ENCODE measurements around the gene MPC2. TPM values are rescaled to one million over a fixed set of nuclear protein-coding genes. Genes with fewer than 3 reads are reported as not detected.

Gene MPC2
- total RNA-seq, 2 donors from 2014 or later, result 17.6 to 33.8 TPM

DNA sequence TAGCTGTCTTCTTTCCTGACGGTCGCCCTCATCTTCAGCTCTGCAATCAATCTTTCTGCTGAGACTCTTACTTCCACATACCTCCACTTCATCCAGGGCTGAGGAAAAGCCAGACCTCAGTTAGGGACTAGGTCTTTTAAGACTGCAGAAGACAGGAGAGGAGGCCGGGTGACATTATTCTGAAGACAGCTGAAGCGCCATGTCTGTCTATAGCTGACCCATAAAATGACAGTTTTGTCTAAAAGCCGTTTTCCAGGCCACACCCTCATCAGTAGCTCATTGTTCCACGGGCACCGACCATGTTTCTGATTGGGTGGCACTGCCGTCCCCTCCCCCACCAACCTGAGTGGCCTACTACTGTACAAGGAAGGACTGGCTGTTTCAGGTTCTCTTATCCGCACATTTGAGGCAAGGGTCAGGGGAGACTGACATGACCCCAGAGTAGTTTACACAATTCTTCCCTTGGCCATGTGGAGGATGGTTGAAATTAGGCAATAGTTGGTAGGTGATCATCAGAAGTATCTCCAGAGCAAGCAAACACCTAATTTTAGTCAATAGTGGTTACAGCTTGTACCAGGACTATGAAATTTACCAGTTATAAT lies 22.9 kb downstream of the MPC2 start, which contains the start of gene ADCY10:
ADCY10 (minus strand) TSS at position 240 of the 602 bp plus-strand sequence. CDS start 8,994 bp downstream, outside the sequence.
- TF ChIP-seq, protein P1, sequence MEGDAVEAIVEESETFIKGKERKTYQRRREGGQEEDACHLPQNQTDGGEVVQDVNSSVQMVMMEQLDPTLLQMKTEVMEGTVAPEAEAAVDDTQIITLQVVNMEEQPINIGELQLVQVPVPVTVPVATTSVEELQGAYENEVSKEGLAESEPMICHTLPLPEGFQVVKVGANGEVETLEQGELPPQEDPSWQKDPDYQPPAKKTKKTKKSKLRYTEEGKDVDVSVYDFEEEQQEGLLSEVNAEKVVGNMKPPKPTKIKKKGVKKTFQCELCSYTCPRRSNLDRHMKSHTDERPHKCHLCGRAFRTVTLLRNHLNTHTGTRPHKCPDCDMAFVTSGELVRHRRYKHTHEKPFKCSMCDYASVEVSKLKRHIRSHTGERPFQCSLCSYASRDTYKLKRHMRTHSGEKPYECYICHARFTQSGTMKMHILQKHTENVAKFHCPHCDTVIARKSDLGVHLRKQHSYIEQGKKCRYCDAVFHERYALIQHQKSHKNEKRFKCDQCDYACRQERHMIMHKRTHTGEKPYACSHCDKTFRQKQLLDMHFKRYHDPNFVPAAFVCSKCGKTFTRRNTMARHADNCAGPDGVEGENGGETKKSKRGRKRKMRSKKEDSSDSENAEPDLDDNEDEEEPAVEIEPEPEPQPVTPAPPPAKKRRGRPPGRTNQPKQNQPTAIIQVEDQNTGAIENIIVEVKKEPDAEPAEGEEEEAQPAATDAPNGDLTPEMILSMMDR (IDR thresholded peaks at IDR 0.05), result no peak
- ATAC-seq (ENCODE audit: insufficient number of reproducible peaks, low FRiP score, low read depth), result no peak
- no peak within 1 kb of the TSS for H3K27ac ChIP-seq
- peaks cover 5% of the 10 kb centered on the region for H3K36me3 ChIP-seq
- H3K4me3 ChIP-seq, result no peak within 1 kb of the TSS
- H3K4me1 ChIP-seq (ENCODE audit: control insufficient read depth in 1 of 2, low read depth in 2 of 2), result peaks cover 17 to 22% of the 10 kb centered on the region in 2 donors
- H3K9me3 ChIP-seq, result no peaks in the 10 kb centered on the region
- DNase-seq (ENCODE audit: low spot score), result no peak
- no peaks in the 10 kb centered on the region for H3K27me3 ChIP-seq (replicated peaks; ENCODE audit: insufficient read depth)

- Histone ChIP-seq H3K27me3 (replicated peaks; ENCODE audit: insufficient read depth) (no peaks in the 10 kb centered on the region), H3K27ac (no peak overlapping the region)
- ATAC-seq (ENCODE audit: insufficient number of reproducible peaks, low FRiP score, low read depth), result no peak
Measured at GRCh38 chr1:167912294-167912693, 24.6 kb downstream of the MPC2 start.

DNA sequence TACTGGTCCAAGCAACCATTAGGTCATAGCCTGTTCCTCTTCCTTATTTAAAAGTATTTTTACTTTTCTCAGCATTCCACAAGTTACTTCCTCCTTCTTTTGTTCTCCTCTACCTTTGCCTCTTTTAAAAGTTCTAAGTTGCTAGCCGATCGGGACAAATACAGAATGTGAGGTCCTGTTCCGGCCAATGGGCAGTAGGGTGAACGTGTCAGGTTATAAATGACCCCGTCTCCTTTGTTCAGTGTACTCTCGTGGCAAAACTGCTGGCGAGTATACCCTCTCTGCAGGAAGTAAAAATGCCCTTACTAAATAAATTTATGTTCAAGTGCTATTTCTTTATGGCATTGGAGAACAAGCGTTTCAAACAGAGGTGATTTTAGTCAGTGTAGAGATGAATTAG lies 25.5 kb downstream of the MPC2 start:
- no peaks in the 10 kb centered on the region for H3K9me3 ChIP-seq
- peaks cover 5% of the 10 kb centered on the region for H3K36me3 ChIP-seq
- DNase-seq (ENCODE audit: low spot score) (no peak), ATAC-seq (ENCODE audit: insufficient number of reproducible peaks, low FRiP score, low read depth) (no peak)
- H3K27ac ChIP-seq, result peak overlapping the region; percentile 44 to 50
- H3K4me1 ChIP-seq (ENCODE audit: control insufficient read depth in 1 of 2, low read depth in 2 of 2), result peaks cover 17 to 22% of the 10 kb centered on the region in 2 donors
- peak overlapping the region; percentile 52 for H3K4me3 ChIP-seq
- TF ChIP-seq, protein P1 (IDR thresholded peaks at IDR 0.05), result no peak
- no peaks in the 10 kb centered on the region for H3K27me3 ChIP-seq (replicated peaks; ENCODE audit: insufficient read depth)

More at GRCh38 chr1:167912294-167912693, 24.6 kb downstream of the MPC2 start:
- Histone ChIP-seq H3K36me3 (peaks cover 5% of the 10 kb centered on the region), H3K9me3 (no peaks in the 10 kb centered on the region), H3K4me1 (ENCODE audit: control insufficient read depth in 1 of 2, low read depth in 2 of 2) (peaks cover 17 to 22% of the 10 kb centered on the region in 2 donors), H3K4me3 (no peak overlapping the region)
- no peak for DNase-seq (ENCODE audit: low spot score)
- TF ChIP-seq, protein P1 (IDR thresholded peaks at IDR 0.05), result no peak

DNA sequence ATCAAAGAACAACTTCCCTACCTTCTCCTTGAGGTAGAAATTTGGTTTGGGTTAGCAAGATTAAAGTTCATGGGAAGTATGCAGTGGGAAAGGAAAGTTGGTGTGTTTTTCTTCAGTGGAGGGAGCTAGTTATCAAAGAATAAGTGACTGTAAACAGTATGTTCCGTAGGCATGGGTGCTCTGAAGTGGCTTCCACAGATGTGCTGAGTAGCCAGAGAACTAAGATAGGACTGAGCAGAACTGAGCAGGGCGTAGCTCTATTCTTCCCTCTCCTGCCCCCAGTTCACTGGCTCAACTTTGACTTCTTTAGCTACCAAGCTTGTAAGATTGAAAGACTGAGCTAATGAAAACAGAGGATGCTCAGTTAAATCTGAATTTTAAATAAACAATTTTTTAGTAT lies 26.3 kb downstream of the MPC2 start:
- Histone ChIP-seq H3K27ac (peak overlapping the region in 1 of 2 donors; percentile 44), H3K36me3 (peaks cover 5% of the 10 kb centered on the region), H3K4me3 (no peak overlapping the region), H3K9me3 (no peaks in the 10 kb centered on the region), H3K27me3 (replicated peaks; ENCODE audit: insufficient read depth) (no peaks in the 10 kb centered on the region), H3K4me1 (ENCODE audit: control insufficient read depth in 1 of 2, low read depth in 2 of 2) (peaks cover 17 to 22% of the 10 kb centered on the region in 2 donors)
- ATAC-seq (ENCODE audit: insufficient number of reproducible peaks, low FRiP score, low read depth) (no peak), DNase-seq (ENCODE audit: low spot score) (no peak)
- TF ChIP-seq, protein P1 (IDR thresholded peaks at IDR 0.05), result no peak

- TF ChIP-seq, protein P1 (IDR thresholded peaks at IDR 0.05), result no peak
- peaks cover 5% of the 10 kb centered on the region for H3K36me3 ChIP-seq
- H3K9me3 ChIP-seq, result no peaks in the 10 kb centered on the region
- no peak overlapping the region for H3K27ac ChIP-seq
- no peak overlapping the region for H3K4me3 ChIP-seq
- no peak for ATAC-seq (ENCODE audit: insufficient number of reproducible peaks, low FRiP score, low read depth)
- DNase-seq (ENCODE audit: low spot score), result no peak
- no peaks in the 10 kb centered on the region for H3K27me3 ChIP-seq (replicated peaks; ENCODE audit: insufficient read depth)
- peaks cover 17 to 22% of the 10 kb centered on the region in 2 donors for H3K4me1 ChIP-seq (ENCODE audit: control insufficient read depth in 1 of 2, low read depth in 2 of 2)
Measured at GRCh38 chr1:167909691-167910180, 27.1 kb downstream of the MPC2 start.

Measured in thoracic aorta (tissue), 2 donors.